ENCODE data around the gene NKX2-1.
"Not testable (repeated sequence)": the region's sequence is repeated elsewhere in the genome, so short reads cannot be mapped to it uniquely, and the experiment has no call there.

DNA sequence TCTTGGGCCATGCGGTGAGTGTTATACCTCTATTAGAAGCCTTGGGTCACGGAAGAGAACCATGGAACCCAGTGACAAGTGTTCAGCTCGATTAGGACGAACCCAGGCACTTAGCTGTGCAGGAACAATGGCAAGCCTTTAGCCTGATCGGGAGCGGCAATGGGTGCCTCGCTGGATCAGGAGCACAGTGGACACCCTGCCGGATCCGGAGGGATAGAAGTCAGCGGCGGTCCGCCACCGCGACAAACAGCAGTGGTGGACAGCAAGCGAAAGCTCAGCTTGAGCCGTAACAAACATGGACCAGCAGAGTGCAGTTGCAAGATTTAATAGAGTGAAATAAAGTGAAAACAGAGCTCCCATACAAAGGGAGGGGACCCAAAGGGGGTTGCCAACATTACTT is 24.2 kb upstream of the NKX2-1 start:
- not testable (repeated sequence) for TF ChIP-seq CTCF, EP300, POLR2AphosphoS5, POLR2A (IDR thresholded peaks at IDR 0.05)

All from stomach (tissue), 4 donors.